Activated T-cell treated with anti-CD3 and anti-CD28 coated beads, Interleukin-2, amount 50 U/mL, for 72 hours (primary cell): ENCODE measurements around the gene BDH1. TPM values are rescaled to one million over a fixed set of nuclear protein-coding genes. Genes with fewer than 3 reads are reported as not detected.

Source experiments
- ATAC-seq, 2 donors: fragments of 150-1000 bp; cut with Tn5 transposase; replicated peaks in 1 of 2; 2 replicates each; pipeline ENCODE4 v1.10.0; 2021; ENCODE audit warnings: moderate library complexity in 2 of 2, mild to moderate bottlenecking in 1 of 2
- DNase-seq, 2 donors: peaks; one replicate each; pipeline ENCODE4 v3.0.0; 2021 to 2022; ENCODE audit warnings: mixed read lengths in 1 of 2
- H3K27ac Mint-ChIP-seq: one replicate; pipeline ENCODE4 v1.8.0; 2022; ENCODE audit warnings: mild to moderate bottlenecking, moderate library complexity, mixed read lengths
- H3K27me3 Mint-ChIP-seq: one replicate; pipeline ENCODE4 v1.8.0; 2022; ENCODE audit warnings: low read depth, mixed read lengths
- H3K36me3 Mint-ChIP-seq, 2 donors: one replicate each; pipeline ENCODE4 v1.8.0; 2022; ENCODE audit warnings: mixed read lengths in 2 of 2, mild to moderate bottlenecking in 1 of 2; ENCODE audit not compliant: insufficient read depth in 2 of 2
- H3K4me1 Mint-ChIP-seq: one replicate; pipeline ENCODE4 v1.8.0; 2022; ENCODE audit warnings: low read depth, mixed read lengths
- H3K4me3 Mint-ChIP-seq, 2 donors: one replicate each; pipeline ENCODE4 v1.8.0; 2022; ENCODE audit warnings: mild to moderate bottlenecking in 2 of 2, mixed read lengths in 2 of 2, moderate library complexity in 2 of 2
- H3K9me3 Mint-ChIP-seq, 2 donors: one replicate each; pipeline ENCODE4 v1.8.0; 2022; ENCODE audit warnings: mixed read lengths in 2 of 2
- total RNA-seq, 2 donors: library from RNA; stranded (reverse); gene quantifications; one replicate each; pipeline ENCODE4 v1.2.3, GENCODE V29; 2022

BDH1 gene
- total RNA-seq, 2 donors from 2014 or later = 76.9 to 92.5 TPM

DNA sequence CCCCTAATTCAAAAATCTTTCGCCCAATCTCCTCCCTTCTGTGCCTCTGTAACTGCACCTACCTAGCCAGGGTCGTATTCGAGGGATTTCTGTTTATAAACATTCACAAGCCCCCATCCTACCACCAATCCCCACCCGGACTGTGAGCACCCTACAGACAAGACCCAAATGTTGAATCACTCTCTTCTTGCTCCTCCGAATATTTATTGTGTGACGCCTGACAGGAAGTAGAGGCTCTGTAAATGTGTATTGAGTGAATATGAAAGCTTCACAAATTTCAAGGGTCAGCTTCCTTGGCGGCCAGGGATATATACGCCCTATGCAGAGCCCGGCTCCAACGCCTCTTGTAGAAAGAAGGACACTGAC is 1.6 kb downstream of the BDH1 start:
- DNase-seq (peak in 1 of 2 donors; percentile 15), ATAC-seq (peak in 1 of 2 donors; percentile 0)
- Mint-ChIP-seq H3K27ac (peak overlapping the region; percentile 42), H3K36me3 (peaks cover 3 to 12% of the 10 kb centered on the region in 2 donors), H3K4me1 (peaks cover 34% of the 10 kb centered on the region), H3K27me3 (peaks cover 13% of the 10 kb centered on the region), H3K4me3 (peak overlapping the region; percentile 83 to 94), H3K9me3 (no peaks in the 10 kb centered on the region)

DNA sequence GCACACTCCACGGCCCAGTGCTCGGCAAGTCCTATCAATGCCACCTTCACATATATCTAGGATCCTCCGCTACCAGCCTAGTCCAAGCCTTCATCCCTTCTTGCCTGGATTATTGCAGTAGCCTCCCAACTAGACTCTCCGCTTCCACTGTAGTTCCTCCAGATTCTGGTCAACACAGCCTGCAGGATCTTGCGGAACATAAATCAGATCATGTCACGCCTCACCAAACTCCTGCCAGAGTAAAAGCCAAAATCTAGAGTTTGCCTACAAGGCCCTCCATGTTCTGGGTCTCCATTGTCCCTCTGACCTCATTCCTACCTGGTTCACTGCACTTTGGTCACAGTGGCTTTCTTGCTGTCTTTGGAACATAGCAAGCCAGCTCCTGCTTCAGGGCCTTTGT is 3.6 kb downstream of the BDH1 start:
- DNase-seq = no peak
- Mint-ChIP-seq H3K27ac (no peak overlapping the region), H3K27me3 (no peaks in the 10 kb centered on the region), H3K36me3 (peaks cover 3 to 12% of the 10 kb centered on the region in 2 donors), H3K9me3 (no peaks in the 10 kb centered on the region), H3K4me3 (no peak overlapping the region), H3K4me1 (peaks cover 36% of the 10 kb centered on the region)
- no peak for ATAC-seq

DNA sequence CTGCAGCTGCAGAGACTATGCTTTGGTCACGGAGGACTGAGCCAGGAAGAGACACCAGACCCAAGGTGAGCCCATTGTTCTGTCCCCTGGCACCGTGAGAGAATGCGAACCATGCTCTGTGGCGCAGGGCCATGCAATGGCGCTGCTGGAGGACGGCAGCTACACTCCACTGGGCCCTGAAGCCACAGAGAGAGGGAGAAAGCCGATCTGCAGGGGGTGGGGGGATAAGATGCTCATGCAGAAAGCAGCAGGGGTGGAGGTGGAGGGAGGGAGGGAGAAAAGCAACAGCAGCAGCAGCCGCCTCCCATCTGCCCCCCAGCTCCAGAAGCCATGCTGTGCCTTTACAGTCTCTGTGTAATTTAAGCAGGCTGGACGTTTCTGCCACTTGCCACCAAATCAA is 5.3 kb downstream of the BDH1 start:
- Mint-ChIP-seq H3K4me3 (no peak overlapping the region), H3K4me1 (peaks cover 33% of the 10 kb centered on the region), H3K27me3 (no peaks in the 10 kb centered on the region), H3K9me3 (no peaks in the 10 kb centered on the region), H3K27ac (no peak overlapping the region), H3K36me3 (peaks cover 3 to 14% of the 10 kb centered on the region in 2 donors)
- DNase-seq (no peak), ATAC-seq (no peak)

DNA sequence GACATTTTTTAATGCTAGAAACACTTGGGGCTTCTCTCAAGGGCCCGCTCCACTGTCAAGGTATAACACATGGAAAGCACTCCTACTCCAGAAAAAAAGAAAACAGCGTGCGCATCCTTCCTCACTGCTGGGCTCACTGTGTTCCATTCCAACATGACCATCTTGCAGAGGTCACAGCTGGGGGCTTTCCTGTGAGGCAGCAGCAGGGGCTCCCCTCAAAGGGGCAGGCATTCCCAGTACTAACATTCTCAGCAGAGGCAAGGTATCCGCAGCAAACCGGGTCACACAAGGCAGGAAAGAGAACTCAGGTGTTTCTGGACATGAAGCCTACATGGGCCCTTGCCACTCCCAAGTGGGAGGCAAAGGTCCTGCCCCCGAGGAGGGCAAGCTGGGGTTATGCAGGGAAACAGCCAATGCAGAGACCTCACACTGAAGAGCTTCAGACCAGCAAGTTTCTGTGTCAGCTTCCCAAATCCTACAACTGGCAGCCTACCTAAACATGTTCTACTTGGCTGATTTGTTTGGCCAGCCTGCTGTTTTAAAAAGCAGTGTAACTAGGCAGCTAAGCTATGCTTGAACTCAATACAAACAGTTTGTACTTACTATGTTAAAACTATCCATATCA is 6.4 kb downstream of the BDH1 start:
- Mint-ChIP-seq H3K4me1 (peaks cover 31% of the 10 kb centered on the region), H3K9me3 (no peaks in the 10 kb centered on the region), H3K4me3 (no peak overlapping the region), H3K36me3 (peaks cover 6 to 16% of the 10 kb centered on the region in 2 donors), H3K27ac (no peak overlapping the region), H3K27me3 (no peaks in the 10 kb centered on the region)
- ATAC-seq (no peak), DNase-seq (no peak)

DNA sequence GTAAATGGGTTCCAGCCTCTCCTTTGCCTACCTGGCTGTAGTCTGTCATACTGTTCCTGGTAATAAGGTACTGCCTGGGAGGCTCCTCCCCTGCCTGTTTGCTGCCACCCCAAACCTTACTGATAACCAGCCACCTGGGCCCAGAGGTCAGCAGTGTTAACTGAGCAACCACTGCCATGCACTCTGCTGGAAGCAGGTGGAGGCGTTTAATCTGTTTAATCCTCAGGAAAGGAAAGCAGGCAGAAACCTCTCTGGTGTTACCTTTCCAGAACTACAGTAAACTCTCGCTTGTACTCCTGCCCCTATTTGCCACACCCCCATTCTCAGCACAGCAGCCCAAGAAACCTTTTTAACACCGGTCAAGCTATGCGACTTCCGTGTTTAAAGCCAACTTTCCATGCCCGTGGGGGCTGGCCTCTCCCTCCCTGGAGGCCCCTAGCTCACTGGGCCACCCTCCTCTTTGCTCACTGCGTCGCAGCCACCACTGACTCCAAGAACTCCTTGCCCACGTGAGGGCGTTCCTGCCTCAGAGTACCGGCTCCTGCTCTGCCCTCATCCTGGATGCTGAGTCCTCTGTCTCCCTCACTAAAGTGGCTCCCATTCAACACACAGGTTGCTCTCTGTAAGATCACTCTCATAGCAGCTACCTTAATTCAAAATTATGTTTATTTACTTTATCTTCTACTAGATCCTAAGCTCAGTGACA is 8.3 kb downstream of the BDH1 start:
- ATAC-seq (no peak), DNase-seq (no peak)
- Mint-ChIP-seq H3K27me3 (no peaks in the 10 kb centered on the region), H3K27ac (no peak overlapping the region), H3K4me1 (peaks cover 19% of the 10 kb centered on the region), H3K9me3 (no peaks in the 10 kb centered on the region), H3K36me3 (peaks cover 2 to 16% of the 10 kb centered on the region in 2 donors), H3K4me3 (no peak overlapping the region)

DNA sequence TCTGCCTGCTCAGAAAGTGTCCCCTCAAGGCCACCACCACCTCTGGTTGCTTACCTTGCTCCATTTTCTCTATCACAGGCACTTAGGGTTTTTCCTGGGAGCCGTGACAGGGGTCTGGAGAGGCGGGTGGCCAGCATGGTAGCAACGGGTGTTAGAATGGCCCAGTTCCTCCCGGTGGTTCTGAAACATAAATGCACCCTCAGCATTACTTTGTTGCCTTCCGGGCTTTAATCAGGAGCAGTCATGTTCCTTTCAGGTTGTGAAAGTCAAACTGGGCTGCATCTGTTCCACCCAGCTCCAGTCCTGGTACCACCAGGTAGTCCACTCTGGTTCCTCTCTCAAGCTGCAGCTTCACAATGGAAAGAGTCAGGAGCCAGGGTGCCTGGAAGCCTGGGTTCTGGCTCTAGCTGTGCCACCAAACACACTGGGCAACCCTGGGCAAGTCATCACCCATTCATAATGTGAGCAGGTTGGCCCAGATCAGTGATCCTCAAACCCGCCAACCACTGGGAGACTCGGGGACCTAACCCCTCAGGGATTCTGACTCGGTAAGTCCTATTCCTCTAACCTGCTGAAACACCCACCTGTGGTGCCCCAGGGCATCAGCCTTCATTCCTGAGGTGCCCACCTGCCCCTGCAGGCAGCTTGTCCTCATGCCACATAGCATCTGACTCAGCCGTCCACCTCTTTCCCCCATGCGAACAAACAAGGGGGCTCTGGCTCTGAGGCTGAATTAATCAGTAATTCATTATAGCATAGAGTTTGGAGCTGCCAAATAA is 9.3 kb downstream of the BDH1 start:
- Mint-ChIP-seq H3K36me3 (peaks cover 2 to 11% of the 10 kb centered on the region in 2 donors), H3K9me3 (no peaks in the 10 kb centered on the region), H3K4me3 (no peak overlapping the region), H3K27me3 (no peaks in the 10 kb centered on the region), H3K27ac (no peak overlapping the region), H3K4me1 (peaks cover 10% of the 10 kb centered on the region)
- ATAC-seq = no peak
- no peak for DNase-seq

DNA sequence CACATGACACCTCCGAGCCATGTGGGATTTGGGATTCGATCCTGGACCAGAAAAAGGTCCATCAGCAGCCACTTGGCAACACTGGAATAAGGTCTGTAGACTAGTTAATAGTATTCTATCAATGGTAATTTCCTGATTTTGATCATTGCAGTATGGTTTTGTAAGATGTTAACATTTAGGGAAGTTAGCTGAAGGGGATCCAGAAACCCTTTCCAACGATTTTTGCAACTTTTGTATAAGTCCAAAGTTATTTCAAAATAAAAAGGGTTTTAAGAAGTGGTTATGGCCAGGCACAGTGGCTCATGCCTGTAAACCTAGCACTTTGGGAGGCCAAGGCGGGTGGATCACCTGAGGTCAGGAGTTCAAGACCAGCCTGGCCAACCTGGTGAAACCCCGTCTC is 10.2 kb downstream of the BDH1 start:
- Mint-ChIP-seq H3K36me3 (peaks cover 2 to 13% of the 10 kb centered on the region in 2 donors), H3K4me3 (no peak overlapping the region), H3K27me3 (no peaks in the 10 kb centered on the region), H3K27ac (no peak overlapping the region), H3K9me3 (no peaks in the 10 kb centered on the region), H3K4me1 (peaks cover 6% of the 10 kb centered on the region)
- no peak for DNase-seq
- no peak for ATAC-seq

DNA sequence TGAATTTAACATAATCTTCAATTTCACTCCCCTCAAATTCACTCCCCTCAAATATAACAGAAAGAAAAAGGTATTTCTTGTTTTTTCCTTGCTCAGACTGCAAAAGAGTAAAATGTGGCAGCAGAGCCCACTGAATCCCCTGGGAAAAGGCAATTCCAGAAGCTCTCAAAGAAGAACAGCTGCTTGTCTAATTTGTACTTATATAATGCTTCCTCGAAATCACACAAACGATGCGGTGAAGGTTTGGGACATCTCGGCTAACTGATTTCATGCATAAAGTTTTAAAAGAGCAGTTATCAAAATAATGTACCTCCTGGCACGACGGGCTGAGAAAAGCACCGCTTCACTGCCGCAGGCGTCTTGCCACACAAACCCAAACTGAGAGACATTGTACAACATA is 10.7 kb downstream of the BDH1 start:
- peaks cover 2 to 13% of the 10 kb centered on the region in 2 donors for H3K36me3 Mint-ChIP-seq
- DNase-seq (no peak), ATAC-seq (no peak)
- no peak overlapping the region for H3K27ac Mint-ChIP-seq
- peaks cover 6% of the 10 kb centered on the region for H3K4me1 Mint-ChIP-seq
- no peaks in the 10 kb centered on the region for H3K27me3 Mint-ChIP-seq
- H3K9me3 Mint-ChIP-seq = no peaks in the 10 kb centered on the region
- no peak overlapping the region for H3K4me3 Mint-ChIP-seq

DNA sequence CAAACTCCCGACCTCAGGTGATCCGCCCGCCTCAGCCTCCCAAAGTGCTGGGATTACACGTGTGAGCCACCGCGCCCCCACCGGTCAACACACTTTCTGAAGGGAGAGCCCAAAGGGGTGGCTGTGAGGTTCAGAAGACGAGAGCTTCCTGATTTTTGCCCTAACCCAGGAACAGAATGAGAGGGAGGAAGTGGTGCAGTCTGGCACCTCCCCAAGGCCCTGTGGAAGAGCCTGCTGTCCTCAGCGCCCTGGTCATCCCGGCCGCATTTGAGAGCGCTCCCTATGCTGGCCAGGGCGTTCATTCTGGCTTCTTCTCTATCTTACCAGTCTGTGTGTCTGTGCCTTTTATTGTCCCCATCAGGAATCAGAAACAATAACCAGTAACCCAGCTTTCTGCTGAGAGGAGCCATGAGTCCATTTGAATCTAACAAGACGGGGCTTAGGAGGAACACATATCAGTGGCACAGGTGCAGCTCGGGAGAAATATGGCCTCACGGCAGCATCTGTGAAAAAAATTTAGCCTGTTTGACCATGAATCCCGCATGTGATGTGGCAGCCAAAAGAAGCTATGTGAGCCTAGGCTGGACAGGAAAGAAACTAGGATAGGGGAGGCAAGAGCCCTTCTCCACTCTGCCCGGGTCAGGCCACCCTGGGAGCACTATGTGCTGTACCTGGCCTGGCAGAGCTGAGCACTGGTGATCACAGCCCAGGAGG is 12.9 kb downstream of the BDH1 start:
- H3K9me3 Mint-ChIP-seq = no peaks in the 10 kb centered on the region
- no peak overlapping the region for H3K4me3 Mint-ChIP-seq
- no peaks in the 10 kb centered on the region for H3K4me1 Mint-ChIP-seq
- H3K36me3 Mint-ChIP-seq = peaks cover 4 to 20% of the 10 kb centered on the region in 2 donors
- no peak for ATAC-seq
- no peak overlapping the region for H3K27ac Mint-ChIP-seq
- no peaks in the 10 kb centered on the region for H3K27me3 Mint-ChIP-seq
- DNase-seq = no peak

DNA sequence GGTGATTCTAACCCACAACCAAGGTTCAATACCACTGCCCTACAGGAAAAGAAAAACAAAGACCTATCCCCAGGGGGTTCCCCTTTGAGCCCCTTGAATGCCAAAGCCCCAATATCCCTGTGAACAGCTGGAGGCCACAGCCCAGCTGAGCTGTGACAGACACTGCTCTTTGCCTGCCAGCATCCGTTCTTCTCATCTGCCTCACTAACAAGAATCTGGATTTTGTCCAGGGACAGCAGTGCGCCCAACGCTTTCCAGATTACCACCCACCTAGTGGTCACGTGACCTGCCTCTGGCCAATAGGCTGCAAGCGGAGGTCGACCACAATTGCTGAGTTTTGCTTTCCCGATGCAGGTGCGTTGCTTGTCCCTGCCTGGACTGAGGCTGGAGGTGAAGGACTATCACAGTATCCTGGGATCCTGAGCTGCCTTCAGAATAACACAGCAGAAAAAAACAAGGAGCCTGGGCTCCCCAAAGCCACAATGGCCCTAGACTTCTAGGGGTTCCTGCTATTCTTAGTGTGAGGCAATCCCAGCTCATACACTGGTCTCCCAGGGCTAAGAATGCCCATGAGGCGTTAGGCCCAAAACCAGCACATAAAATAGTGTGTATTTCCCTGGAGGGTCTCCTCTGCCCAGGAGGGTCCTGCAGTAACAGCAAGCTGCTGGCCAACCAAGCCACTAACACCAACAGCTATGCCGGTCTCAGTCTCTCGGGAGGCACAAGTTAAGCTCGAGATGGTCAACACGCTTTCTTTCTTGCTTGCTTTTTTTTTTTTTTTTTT is 13.8 kb downstream of the BDH1 start:
- Mint-ChIP-seq H3K27ac (no peak overlapping the region), H3K36me3 (peaks cover 4 to 23% of the 10 kb centered on the region in 2 donors), H3K27me3 (no peaks in the 10 kb centered on the region), H3K4me1 (no peaks in the 10 kb centered on the region), H3K4me3 (no peak overlapping the region), H3K9me3 (no peaks in the 10 kb centered on the region)
- DNase-seq (no peak), ATAC-seq (no peak)

DNA sequence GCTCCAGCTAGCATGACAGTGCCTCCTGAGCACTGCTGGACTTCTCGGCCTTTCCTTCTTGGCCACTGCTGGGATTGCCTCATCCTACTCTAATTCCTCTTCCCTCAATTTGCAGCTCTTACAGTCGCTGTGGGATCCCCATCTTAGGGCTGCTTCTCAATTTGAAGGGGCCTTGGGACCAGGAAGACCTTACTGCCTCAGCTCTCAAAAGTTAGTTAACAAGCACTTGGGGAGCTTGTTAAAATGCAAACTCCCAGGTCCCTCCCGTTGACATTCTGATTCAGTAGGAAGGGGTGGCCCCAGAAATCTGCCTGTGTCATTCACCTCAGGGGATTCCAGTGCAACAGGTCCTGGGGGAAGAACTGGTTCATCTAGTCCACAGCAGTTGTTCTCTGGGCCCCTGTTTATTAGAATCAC is 14.8 kb downstream of the BDH1 start:
- Mint-ChIP-seq H3K27ac (no peak overlapping the region), H3K27me3 (no peaks in the 10 kb centered on the region), H3K4me3 (no peak overlapping the region), H3K9me3 (no peaks in the 10 kb centered on the region), H3K36me3 (peaks cover 4 to 24% of the 10 kb centered on the region in 2 donors), H3K4me1 (no peaks in the 10 kb centered on the region)
- DNase-seq = no peak
- no peak for ATAC-seq

DNA sequence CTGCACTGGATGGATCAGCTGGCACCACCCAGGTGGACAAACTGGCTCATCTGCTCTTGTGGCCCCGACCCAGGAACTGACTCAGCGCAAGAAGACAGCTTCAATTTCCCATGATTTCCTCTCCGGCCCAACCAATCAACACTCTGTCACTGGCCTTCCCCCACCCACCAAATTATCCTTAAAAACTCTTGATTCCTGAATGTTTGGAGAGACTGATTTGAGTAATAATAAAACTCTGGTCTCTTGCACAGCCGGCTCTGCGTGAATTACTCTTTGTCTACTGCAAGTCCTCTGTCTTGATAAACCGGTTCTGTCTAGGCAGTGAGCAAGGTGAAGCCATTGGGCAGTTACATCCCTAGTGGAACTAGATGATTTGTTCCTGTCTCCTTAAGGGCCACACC is 16.1 kb downstream of the BDH1 start:
- Mint-ChIP-seq H3K9me3 (no peaks in the 10 kb centered on the region), H3K27me3 (no peaks in the 10 kb centered on the region)

More for the DNA sequence above, 16.1 kb downstream of the BDH1 start:
- DNase-seq = no peak
- Mint-ChIP-seq H3K27ac (peak overlapping the region; percentile 52), H3K36me3 (peaks cover 2 to 23% of the 10 kb centered on the region in 2 donors), H3K4me3 (no peak overlapping the region), H3K4me1 (no peaks in the 10 kb centered on the region)
- ATAC-seq = no peak
